Left lung (tissue), 10 donors: ENCODE measurements around the gene SLC1A7. TPM values are rescaled to one million over a fixed set of nuclear protein-coding genes. Genes with fewer than 3 reads are reported as not detected.
A peak's percentile ranks its signal among the peaks of the same experiment; 100 is the strongest.

ENCODE experiments used
- ATAC-seq: fragments of 200-7000 bp; cut with Tn5 transposase; one replicate; pipeline ENCODE4 v1.9.1; 2020; ENCODE audit warnings: moderate library complexity
- DNase-seq, 4 donors: peaks; one replicate each; pipeline ENCODE4 v3.0.0-alpha.2; 2013 to 2020
- H3K27ac ChIP-seq, 2 donors: fragments of 200-600 bp; sonication (generic) in 1 of 2; one replicate each; pipeline versions ENCODE4 v1.5.0 to v1.8.0; 2020 to 2021
- H3K27me3 ChIP-seq, 2 donors: fragments of 200-600 bp; sonication (generic) in 1 of 2; one replicate each; pipeline versions ENCODE4 v1.5.0 to v1.8.0; 2020 to 2021
- H3K36me3 ChIP-seq, 2 donors: fragments of 200-600 bp; sonication (generic) in 1 of 2; one replicate each; pipeline versions ENCODE4 v1.5.0 to v1.8.0; 2020 to 2021
- H3K4me1 ChIP-seq, 2 donors: fragments of 200-600 bp; one replicate each; pipeline ENCODE4 v1.8.0; 2021
- H3K4me3 ChIP-seq, 2 donors: fragments of 200-600 bp; sonication (generic) in 1 of 2; one replicate each; pipeline versions ENCODE4 v1.5.0 to v1.8.0; 2020 to 2021; ENCODE audit warnings: mild to moderate bottlenecking in 1 of 2
- H3K9me3 ChIP-seq, 2 donors: fragments of 200-600 bp; sonication (generic) in 1 of 2; one replicate each; pipeline versions ENCODE4 v1.5.0 to v1.8.0; 2020 to 2021
- CTCF ChIP-seq, 2 donors: fragments of 200-600 bp; sonication (generic) in 1 of 2; IDR thresholded peaks; one replicate each; pipeline versions ENCODE4 v1.5.0 to v1.8.0; 2021; ENCODE audit warnings: antibody characterized with exemption in 2 of 2
- intact Hi-C, 2 donors: fragments of 100-400 bp; cut with DNase I; formaldehyde crosslinking; loops; one replicate each; pipeline versions ENCODE4 v1.11.2 to v1.14.2; 2022
- polyA plus RNA-seq, 6 donors: library from polyadenylated mRNA; unstranded; fragments of 120-200 nt; gene quantifications; one replicate each; pipeline ENCODE4 v1.2.1, GENCODE V29; 2013; ENCODE audit not compliant: insufficient read length in 6 of 6
- total RNA-seq, 2 donors: library from RNA; stranded (reverse); fragmentation: NEBNext Ultra II Directional; extraction: Animal tissue kit (Norgen Biotek cat#: 25700); gene quantifications; one replicate each; pipeline ENCODE4 v1.2.1, GENCODE V29; 2021
- donor health status: DM: no; HTN: yes; CAD: no.
- donor health status: DM: no; HTN: no; CAD: no.

The SLC1A7 gene
- total and polyA plus RNA-seq, 8 donors: 0.38 to 1.2 (median 0.56) TPM

GRCh38 chr1:53091841-53092645 lies 50.4 kb downstream of the SLC1A7 start:
- TF ChIP-seq CTCF (IDR thresholded peaks at IDR 0.05): no peak
- Histone ChIP-seq H3K4me3 (no peak overlapping the region), H3K36me3 (no peaks in the 10 kb centered on the region), H3K27ac (no peak overlapping the region), H3K9me3 (no peaks in the 10 kb centered on the region), H3K27me3 (no peaks in the 10 kb centered on the region), H3K4me1 (peaks cover 0 to 6% of the 10 kb centered on the region in 2 donors)
- intact Hi-C loops: no loop called here
- DNase-seq (peak in 1 of 4 donors; percentile 46), ATAC-seq (peak; percentile 36)

GRCh38 chr1:53090227-53091147 lies 52.0 kb downstream of the SLC1A7 start:
- H3K4me3 ChIP-seq: no peak overlapping the region
- intact Hi-C loops: no loop called here
- no peaks in the 10 kb centered on the region for H3K27me3 ChIP-seq
- peak; percentile 34 for ATAC-seq
- no peaks in the 10 kb centered on the region for H3K9me3 ChIP-seq
- DNase-seq: peak in 1 of 4 donors; percentile 83
- H3K36me3 ChIP-seq: no peaks in the 10 kb centered on the region
- TF ChIP-seq CTCF (IDR thresholded peaks at IDR 0.05): no peak
- H3K4me1 ChIP-seq: peaks cover 0 to 6% of the 10 kb centered on the region in 2 donors
- H3K27ac ChIP-seq: no peak overlapping the region

- no peaks in the 10 kb centered on the region for H3K36me3 ChIP-seq
- ATAC-seq (no peak), DNase-seq (no peak)
- no peak overlapping the region for H3K27ac ChIP-seq
- no peak overlapping the region for H3K4me3 ChIP-seq
- no peaks in the 10 kb centered on the region for H3K9me3 ChIP-seq
- TF ChIP-seq CTCF (IDR thresholded peaks at IDR 0.05): no peak
- peaks cover 0 to 6% of the 10 kb centered on the region in 2 donors for H3K4me1 ChIP-seq
- H3K27me3 ChIP-seq: no peaks in the 10 kb centered on the region
- intact Hi-C loops: no loop called here
Observed at GRCh38 chr1:53089478-53090226, 52.8 kb downstream of the SLC1A7 start.

GRCh38 chr1:53088616-53089300 lies 53.7 kb downstream of the SLC1A7 start:
- H3K4me3 ChIP-seq: no peak overlapping the region
- intact Hi-C loops: no loop called here
- H3K4me1 ChIP-seq: peaks cover 0 to 6% of the 10 kb centered on the region in 2 donors
- no peak for TF ChIP-seq CTCF (IDR thresholded peaks at IDR 0.05)
- ATAC-seq (no peak), DNase-seq (no peak)
- no peaks in the 10 kb centered on the region for H3K36me3 ChIP-seq
- H3K27ac ChIP-seq: no peak overlapping the region
- no peaks in the 10 kb centered on the region for H3K9me3 ChIP-seq
- no peaks in the 10 kb centered on the region for H3K27me3 ChIP-seq
